Activated T-cell treated with anti-CD3 and anti-CD28 coated beads for 4 hours (primary cell): ENCODE measurements around the gene BMAL2.

Source experiments
- DNase-seq: peaks from one replicate; pipeline ENCODE4 v3.0.0-alpha.2; 2020

BMAL2 gene

GRCh38 chr12:27361372-27361771 is 28.7 kb downstream of the BMAL2 start:
- no peak for DNase-seq

GRCh38 chr12:27366621-27367020 is 34.0 kb downstream of the BMAL2 start:
- no peak for DNase-seq

- DNase-seq = no peak
These were observed 34.4 kb downstream of the BMAL2 start for GRCh38 chr12:27367078-27367477.

GRCh38 chr12:27382171-27382795 is 49.6 kb downstream of the BMAL2 start:
- no peak for DNase-seq
